ENCODE results near the gene TAOK1. TPM values are rescaled to one million over a fixed set of nuclear protein-coding genes. Genes with fewer than 3 reads are reported as not detected.
A peak's percentile ranks its signal among the peaks of the same experiment; 100 is the strongest.

TAOK1 gene
- total and polyA plus RNA-seq, 10 of the 15 experiments (the other 5 are each of a cell fraction or from before 2014, with no cell fraction given) = 2.0 to 27.1 (median 11.8) TPM

DNA sequence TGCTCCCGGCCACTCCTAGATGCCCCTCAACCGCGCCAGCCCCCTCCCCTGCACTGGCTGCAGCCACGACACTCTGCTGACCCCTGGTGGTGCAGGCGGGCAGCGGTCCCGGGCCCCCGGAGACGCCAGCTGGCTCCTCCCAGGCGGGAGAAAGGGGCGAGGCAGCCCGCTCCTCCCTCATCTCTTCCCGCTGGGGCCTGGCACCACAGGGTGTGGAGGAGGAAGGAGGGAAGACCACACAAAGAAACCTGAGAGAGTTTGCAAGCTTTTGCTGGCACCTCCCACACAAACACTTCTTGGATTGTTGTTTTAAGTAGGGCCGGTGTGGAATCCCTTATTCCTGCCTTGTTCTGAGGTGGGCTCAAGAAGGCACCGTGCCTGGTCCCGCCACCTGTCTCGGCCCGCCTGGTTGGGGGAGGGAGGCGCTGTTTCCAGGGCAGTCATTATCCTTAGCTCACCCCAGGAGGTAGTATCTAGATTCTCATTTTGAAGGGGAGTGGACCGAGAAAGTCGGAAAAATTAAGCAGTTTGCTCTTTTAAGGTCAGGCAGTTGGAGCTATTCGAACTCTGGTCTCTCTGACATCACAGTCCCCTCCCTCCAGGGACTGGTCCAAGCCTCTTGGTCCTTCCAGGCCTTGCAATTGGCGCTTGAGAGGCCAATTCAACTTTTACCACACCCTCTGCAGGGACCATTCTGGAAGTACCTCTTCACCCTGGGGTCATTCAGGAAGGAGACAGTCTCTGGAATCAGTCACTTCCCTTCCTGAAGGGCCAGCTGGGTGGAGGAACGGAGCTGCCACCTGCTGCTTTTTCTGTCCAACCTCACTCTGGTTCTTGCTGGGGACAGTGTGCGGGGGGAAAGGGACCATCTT is 201.8 kb downstream of the TAOK1 start (continued):
- TF ChIP-seq, protein P1, sequence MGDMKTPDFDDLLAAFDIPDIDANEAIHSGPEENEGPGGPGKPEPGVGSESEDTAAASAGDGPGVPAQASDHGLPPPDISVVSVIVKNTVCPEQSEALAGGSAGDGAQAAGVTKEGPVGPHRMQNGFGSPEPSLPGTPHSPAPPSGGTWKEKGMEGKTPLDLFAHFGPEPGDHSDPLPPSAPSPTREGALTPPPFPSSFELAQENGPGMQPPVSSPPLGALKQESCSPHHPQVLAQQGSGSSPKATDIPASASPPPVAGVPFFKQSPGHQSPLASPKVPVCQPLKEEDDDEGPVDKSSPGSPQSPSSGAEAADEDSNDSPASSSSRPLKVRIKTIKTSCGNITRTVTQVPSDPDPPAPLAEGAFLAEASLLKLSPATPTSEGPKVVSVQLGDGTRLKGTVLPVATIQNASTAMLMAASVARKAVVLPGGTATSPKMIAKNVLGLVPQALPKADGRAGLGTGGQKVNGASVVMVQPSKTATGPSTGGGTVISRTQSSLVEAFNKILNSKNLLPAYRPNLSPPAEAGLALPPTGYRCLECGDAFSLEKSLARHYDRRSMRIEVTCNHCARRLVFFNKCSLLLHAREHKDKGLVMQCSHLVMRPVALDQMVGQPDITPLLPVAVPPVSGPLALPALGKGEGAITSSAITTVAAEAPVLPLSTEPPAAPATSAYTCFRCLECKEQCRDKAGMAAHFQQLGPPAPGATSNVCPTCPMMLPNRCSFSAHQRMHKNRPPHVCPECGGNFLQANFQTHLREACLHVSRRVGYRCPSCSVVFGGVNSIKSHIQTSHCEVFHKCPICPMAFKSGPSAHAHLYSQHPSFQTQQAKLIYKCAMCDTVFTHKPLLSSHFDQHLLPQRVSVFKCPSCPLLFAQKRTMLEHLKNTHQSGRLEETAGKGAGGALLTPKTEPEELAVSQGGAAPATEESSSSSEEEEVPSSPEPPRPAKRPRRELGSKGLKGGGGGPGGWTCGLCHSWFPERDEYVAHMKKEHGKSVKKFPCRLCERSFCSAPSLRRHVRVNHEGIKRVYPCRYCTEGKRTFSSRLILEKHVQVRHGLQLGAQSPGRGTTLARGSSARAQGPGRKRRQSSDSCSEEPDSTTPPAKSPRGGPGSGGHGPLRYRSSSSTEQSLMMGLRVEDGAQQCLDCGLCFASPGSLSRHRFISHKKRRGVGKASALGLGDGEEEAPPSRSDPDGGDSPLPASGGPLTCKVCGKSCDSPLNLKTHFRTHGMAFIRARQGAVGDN (IDR thresholded peaks at IDR 0.05) = no peak
- peak; percentile 70; the same call in 1 of the 2 replicates for TF ChIP-seq TCF12 (IDR thresholded peaks at IDR 0.05; ENCODE audit: low read depth, low read length)
- peak; percentile 4; the same call in 1 of the 2 replicates for TF ChIP-seq POLR2A (IDR thresholded peaks at IDR 0.05; ENCODE audit: low read depth, low read length)
- TF ChIP-seq IKZF1 (conservative IDR thresholded peaks at IDR 0.05) = peak; percentile 33; the same call in 1 of the 2 replicates
- TF ChIP-seq YY1 (IDR thresholded peaks at IDR 0.05; ENCODE audit: low read depth, low read length) = 0 out of 2 replicates have a peak, but pooled peaks have one; percentile 24
- no peak for TF ChIP-seq KAT2A (conservative IDR thresholded peaks at IDR 0.05; ENCODE audit: control insufficient read depth, low read depth, low read length)
- peak; percentile 81; the same call in 1 of the 2 replicates for TF ChIP-seq RB1 (IDR thresholded peaks at IDR 0.05; ENCODE audit: borderline replicate concordance)
- no peak for TF ChIP-seq GABPA (IDR thresholded peaks at IDR 0.05; ENCODE audit: low read depth)
- TF ChIP-seq MEF2B (IDR thresholded peaks at IDR 0.05; ENCODE audit: partially characterized antibody, poor library complexity, severe bottlenecking) = no peak
- TF ChIP-seq LARP7 (IDR thresholded peaks at IDR 0.05) = no peak
- peak; percentile 4; the same call in 1 of the 2 replicates for TF ChIP-seq HCFC1 (IDR thresholded peaks at IDR 0.05; ENCODE audit: low read length)
- TF ChIP-seq POU2F2 (IDR thresholded peaks at IDR 0.05; ENCODE audit: borderline replicate concordance, low read depth, low read length) = peak; percentile 17; the same call in 1 of the 3 replicates
- TF ChIP-seq EZH2 (IDR thresholded peaks at IDR 0.05; ENCODE audit: borderline replicate concordance, control insufficient read depth, low read depth, low read length) = no peak
- no peak for TF ChIP-seq DPF2 (IDR thresholded peaks at IDR 0.05)
- no peak for TF ChIP-seq JUND (IDR thresholded peaks at IDR 0.05; ENCODE audit: low read depth, low read length)
- no peak for TF ChIP-seq CHD1 (IDR thresholded peaks at IDR 0.05; ENCODE audit: low read depth, low read length)
- TF ChIP-seq SMAD5 (IDR thresholded peaks at IDR 0.05; ENCODE audit: low read depth) = no peak
- TF ChIP-seq SP1 (IDR thresholded peaks at IDR 0.05; ENCODE audit: low read depth, low read length) = peak; percentile 34
- TF ChIP-seq, protein P2, sequence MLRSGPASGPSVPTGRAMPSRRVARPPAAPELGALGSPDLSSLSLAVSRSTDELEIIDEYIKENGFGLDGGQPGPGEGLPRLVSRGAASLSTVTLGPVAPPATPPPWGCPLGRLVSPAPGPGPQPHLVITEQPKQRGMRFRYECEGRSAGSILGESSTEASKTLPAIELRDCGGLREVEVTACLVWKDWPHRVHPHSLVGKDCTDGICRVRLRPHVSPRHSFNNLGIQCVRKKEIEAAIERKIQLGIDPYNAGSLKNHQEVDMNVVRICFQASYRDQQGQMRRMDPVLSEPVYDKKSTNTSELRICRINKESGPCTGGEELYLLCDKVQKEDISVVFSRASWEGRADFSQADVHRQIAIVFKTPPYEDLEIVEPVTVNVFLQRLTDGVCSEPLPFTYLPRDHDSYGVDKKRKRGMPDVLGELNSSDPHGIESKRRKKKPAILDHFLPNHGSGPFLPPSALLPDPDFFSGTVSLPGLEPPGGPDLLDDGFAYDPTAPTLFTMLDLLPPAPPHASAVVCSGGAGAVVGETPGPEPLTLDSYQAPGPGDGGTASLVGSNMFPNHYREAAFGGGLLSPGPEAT (IDR thresholded peaks at IDR 0.05; ENCODE audit: low read depth) = 0 out of 2 replicates have a peak, but pooled peaks have one; percentile 15
- no peak for TF ChIP-seq PAX8 (IDR thresholded peaks at IDR 0.05)
- TF ChIP-seq TARDBP (IDR thresholded peaks at IDR 0.05; ENCODE audit: borderline replicate concordance) = peak; percentile 53; the same call in 1 of the 2 replicates
- TF ChIP-seq NFIC (IDR thresholded peaks at IDR 0.05; ENCODE audit: low read depth, low read length) = no peak
- TF ChIP-seq, protein P3, sequence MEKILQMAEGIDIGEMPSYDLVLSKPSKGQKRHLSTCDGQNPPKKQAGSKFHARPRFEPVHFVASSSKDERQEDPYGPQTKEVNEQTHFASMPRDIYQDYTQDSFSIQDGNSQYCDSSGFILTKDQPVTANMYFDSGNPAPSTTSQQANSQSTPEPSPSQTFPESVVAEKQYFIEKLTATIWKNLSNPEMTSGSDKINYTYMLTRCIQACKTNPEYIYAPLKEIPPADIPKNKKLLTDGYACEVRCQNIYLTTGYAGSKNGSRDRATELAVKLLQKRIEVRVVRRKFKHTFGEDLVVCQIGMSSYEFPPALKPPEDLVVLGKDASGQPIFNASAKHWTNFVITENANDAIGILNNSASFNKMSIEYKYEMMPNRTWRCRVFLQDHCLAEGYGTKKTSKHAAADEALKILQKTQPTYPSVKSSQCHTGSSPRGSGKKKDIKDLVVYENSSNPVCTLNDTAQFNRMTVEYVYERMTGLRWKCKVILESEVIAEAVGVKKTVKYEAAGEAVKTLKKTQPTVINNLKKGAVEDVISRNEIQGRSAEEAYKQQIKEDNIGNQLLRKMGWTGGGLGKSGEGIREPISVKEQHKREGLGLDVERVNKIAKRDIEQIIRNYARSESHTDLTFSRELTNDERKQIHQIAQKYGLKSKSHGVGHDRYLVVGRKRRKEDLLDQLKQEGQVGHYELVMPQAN (conservative IDR thresholded peaks at IDR 0.05) = no peak
- no peak for TF ChIP-seq FOXK2 (IDR thresholded peaks at IDR 0.05)

Measured in GM12878 (cell line).